Stimulated activated CD4-positive, alpha-beta T cell treated with anti-CD3 and anti-CD28 coated beads, TNF-alpha, amount 100 ng/mL, for 1 hour (primary cell): Measurements from ENCODE around the gene GOLPH3.

ENCODE experiments used
- DNase-seq, 3 donors: peaks; one replicate each; pipeline ENCODE4 v3.0.0-alpha.2; 2020; ENCODE audit warnings: low read depth in 3 of 3, low spot score in 1 of 3

The GOLPH3 gene

GRCh38 chr5:32076699-32077695 lies 97.1 kb downstream of the GOLPH3 start:
- no peak for DNase-seq
